ENCODE data around the gene MIEF2. TPM values are rescaled to one million over a fixed set of nuclear protein-coding genes. Genes with fewer than 3 reads are reported as not detected.
"Not testable (repeated sequence)": the region's sequence is repeated elsewhere in the genome, so short reads cannot be mapped to it uniquely, and the experiment has no call there.

MIEF2 gene
- polyA plus RNA-seq, 1 experiment: 5.9 TPM

DNA sequence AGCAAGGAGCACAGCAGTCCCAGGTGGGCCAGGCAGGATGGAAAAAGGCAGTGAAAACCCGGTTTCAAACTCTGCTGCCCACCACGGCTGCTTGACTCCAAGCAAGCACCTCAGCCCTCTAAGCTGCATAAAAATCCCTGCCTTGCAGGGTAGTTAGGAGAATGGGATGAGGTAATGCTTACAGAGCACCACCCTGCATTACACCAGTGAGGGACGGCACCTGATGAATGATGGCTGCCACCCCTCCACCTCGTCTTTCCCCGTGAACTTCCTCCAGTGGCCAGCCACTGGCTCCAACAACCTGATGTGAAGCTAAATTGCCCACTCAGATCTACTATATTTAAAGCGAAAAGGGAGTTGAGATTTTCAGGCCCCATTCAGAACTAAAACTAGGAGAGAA is 21.3 kb downstream of the MIEF2 start:
- no peaks in the 10 kb centered on the region for H3K27me3 ChIP-seq (ENCODE audit: control insufficient read depth, insufficient read depth, low read length)
- CTCF ChIA-PET: no interaction called here
- H3K4me3 ChIP-seq (ENCODE audit: low read depth, low read length): no peak overlapping the region
- DNase-seq (ENCODE audit: low read depth, low spot score): no peak
- POLR2A ChIA-PET: no interaction called here
- TF ChIP-seq, protein P1, sequence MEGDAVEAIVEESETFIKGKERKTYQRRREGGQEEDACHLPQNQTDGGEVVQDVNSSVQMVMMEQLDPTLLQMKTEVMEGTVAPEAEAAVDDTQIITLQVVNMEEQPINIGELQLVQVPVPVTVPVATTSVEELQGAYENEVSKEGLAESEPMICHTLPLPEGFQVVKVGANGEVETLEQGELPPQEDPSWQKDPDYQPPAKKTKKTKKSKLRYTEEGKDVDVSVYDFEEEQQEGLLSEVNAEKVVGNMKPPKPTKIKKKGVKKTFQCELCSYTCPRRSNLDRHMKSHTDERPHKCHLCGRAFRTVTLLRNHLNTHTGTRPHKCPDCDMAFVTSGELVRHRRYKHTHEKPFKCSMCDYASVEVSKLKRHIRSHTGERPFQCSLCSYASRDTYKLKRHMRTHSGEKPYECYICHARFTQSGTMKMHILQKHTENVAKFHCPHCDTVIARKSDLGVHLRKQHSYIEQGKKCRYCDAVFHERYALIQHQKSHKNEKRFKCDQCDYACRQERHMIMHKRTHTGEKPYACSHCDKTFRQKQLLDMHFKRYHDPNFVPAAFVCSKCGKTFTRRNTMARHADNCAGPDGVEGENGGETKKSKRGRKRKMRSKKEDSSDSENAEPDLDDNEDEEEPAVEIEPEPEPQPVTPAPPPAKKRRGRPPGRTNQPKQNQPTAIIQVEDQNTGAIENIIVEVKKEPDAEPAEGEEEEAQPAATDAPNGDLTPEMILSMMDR (IDR thresholded peaks at IDR 0.05; ENCODE audit: low read depth, low read length): no peak
- H3K9me3 ChIP-seq (ENCODE audit: control insufficient read depth, insufficient read depth, low read length): no peaks in the 10 kb centered on the region
- no peak overlapping the region for H3K27ac ChIP-seq (ENCODE audit: low read depth, low read length)

DNA sequence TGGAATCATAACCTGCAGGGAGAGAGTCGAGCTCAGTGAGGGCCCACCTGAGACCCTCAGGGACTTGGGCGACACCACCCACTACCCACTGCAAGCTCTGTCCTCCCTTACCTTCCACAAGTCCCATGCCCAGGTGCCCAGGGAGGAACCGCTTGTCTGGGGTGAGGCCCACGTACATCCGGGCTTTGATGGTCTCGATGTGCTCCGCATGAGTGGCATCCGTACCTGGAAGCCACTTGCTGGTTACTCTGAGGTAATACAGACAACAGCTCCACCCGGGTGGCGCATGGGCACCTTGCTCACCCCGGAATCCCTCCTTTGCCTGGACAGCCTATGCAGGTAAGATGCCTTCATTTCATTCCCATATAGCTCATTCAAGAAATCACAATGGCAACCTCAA is 24.8 kb downstream of the MIEF2 start:
- no peak overlapping the region for H3K27ac ChIP-seq (ENCODE audit: low read depth, low read length)
- TF ChIP-seq, protein P1 (IDR thresholded peaks at IDR 0.05; ENCODE audit: low read depth, low read length): no peak
- ChIA-PET CTCF (no interaction called here), POLR2A (no interaction called here)
- H3K4me3 ChIP-seq (ENCODE audit: low read depth, low read length): no peak overlapping the region
- no peaks in the 10 kb centered on the region for H3K27me3 ChIP-seq (ENCODE audit: control insufficient read depth, insufficient read depth, low read length)
- no peak for DNase-seq (ENCODE audit: low read depth, low spot score)
- no peaks in the 10 kb centered on the region for H3K9me3 ChIP-seq (ENCODE audit: control insufficient read depth, insufficient read depth, low read length)

DNA sequence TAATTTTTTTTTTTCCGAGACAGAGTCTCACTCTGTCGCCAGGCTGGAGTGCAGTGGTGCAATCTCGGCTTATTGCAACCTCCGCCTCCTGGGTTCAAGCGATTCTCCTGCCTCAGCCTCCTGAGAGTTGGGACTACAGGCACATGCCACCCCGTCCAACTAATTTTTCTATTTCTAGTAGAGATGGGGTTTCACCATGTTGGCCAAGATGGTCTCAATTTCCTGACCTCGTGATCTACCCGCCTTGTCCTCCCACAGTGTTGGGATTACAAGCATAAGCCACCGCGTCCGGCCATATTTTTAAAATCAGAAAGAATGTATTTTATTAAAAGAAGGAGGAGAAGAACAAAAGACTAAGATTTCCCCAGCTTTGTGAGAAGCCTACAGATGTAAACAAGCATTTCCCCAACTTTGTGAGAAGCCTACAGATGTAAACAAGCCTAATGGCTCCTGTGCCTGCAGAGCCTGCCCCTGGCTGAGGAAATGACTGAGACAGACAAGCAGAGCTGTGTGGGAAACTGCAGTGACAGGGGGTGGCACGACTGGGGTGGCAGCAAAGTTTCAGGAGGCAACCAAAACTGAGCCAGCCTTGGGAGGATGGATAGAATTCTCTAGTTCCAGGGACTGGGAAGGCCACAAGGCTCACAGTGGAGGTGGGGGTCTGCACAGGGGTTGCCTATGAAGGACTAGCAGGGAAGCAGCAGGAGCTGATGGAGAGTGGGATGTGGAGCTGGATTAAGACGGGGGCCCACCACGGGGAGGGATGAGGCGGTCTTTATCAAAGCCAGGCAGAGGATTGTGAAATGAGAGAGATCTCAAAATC is 31.5 kb downstream of the MIEF2 start:
- TF ChIP-seq, protein P1 (IDR thresholded peaks at IDR 0.05; ENCODE audit: low read depth, low read length): no peak
- Histone ChIP-seq H3K4me3 (ENCODE audit: low read depth, low read length) (no peak overlapping the region), H3K27ac (ENCODE audit: low read depth, low read length) (no peak overlapping the region), H3K9me3 (ENCODE audit: control insufficient read depth, insufficient read depth, low read length) (no peaks in the 10 kb centered on the region), H3K27me3 (ENCODE audit: control insufficient read depth, insufficient read depth, low read length) (no peaks in the 10 kb centered on the region)
- ChIA-PET CTCF (interaction anchor here (0.8 kb wide), 1 partner anchor 28 kb away, joined by 3 read pairs; no protein-coding TSS in a partner anchor), POLR2A (interaction anchor here (0.5 kb wide), 1 partner anchor 9 kb away, joined by 3 read pairs; no protein-coding TSS in a partner anchor)
- DNase-seq (ENCODE audit: low read depth, low spot score): no peak

DNA sequence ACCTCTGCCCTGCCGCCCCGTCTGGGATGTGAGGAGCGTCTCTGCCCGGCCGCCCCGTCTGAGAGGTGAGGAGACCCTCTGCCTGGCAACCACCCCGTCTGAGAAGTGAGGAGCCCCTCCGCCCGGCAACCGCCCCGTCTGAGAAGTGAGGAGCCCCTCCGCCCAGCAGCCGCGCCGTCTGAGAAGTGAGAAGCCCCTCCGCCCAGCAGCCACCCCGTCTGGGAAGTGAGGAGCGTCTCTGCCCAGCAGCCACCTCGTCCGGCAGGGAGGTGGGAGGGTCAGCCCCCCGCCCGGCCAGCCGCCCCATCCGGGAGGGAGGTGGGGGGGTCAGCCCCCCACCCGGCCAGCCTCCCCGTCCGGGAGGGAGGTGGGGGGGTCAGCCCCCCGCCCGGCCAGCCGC is 37.6 kb downstream of the MIEF2 start:
- CTCF ChIA-PET; H3K27ac ChIP-seq (ENCODE audit: low read depth, low read length): not testable (repeated sequence)

DNA sequence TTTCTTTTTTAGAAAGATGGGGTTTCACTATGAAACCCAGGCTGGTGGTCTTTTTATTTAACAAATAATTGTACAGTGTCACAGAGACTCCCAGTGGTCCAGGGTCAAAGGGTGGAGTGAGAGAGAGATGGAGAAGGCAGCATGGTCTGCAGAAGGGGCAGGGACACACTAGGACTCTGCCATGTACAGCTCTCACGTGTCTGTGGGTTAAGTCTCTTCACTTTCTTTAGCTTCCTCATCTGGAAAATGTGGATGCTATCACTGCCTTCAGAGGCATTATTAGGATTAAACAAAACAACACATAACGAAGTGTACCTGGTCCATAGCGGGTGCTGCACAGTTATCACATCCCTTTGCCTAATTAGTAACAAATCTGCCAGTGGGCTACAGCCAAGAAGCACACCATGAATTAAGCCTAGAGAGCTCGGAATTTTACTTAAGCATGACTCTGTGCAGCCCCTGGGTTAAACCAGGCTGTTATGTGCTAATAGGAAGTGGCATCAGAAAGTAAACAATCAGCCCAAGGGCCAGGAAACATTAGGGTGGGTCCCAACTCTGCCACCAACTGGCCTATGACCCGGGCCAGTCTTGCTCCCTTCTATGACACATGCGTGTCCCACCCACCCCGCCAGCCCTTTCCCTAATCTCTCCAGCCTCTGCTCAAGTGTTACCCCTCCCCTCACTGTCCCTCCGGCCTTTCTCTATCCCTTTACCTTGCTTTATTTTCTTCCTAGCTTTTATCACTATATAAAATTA is 40.4 kb downstream of the MIEF2 start:
- no peak overlapping the region for H3K4me3 ChIP-seq (ENCODE audit: low read depth, low read length)
- ChIA-PET POLR2A (interaction anchor here (0.7 kb wide), 1 partner anchor 883 kb away, joined by 7 read pairs; no protein-coding TSS in a partner anchor), CTCF (no interaction called here)
- H3K27me3 ChIP-seq (ENCODE audit: control insufficient read depth, insufficient read depth, low read length): no peaks in the 10 kb centered on the region
- no peaks in the 10 kb centered on the region for H3K9me3 ChIP-seq (ENCODE audit: control insufficient read depth, insufficient read depth, low read length)
- no peak overlapping the region for H3K27ac ChIP-seq (ENCODE audit: low read depth, low read length)
- TF ChIP-seq, protein P1 (IDR thresholded peaks at IDR 0.05; ENCODE audit: low read depth, low read length): no peak
- no peak for DNase-seq (ENCODE audit: low read depth, low spot score)

More for the DNA sequence above, 37.6 kb downstream of the MIEF2 start:
- H3K4me3 ChIP-seq (ENCODE audit: low read depth, low read length); POLR2A ChIA-PET; H3K27me3 ChIP-seq (ENCODE audit: control insufficient read depth, insufficient read depth, low read length); DNase-seq (ENCODE audit: low read depth, low spot score); H3K9me3 ChIP-seq (ENCODE audit: control insufficient read depth, insufficient read depth, low read length): not testable (repeated sequence)

DNA sequence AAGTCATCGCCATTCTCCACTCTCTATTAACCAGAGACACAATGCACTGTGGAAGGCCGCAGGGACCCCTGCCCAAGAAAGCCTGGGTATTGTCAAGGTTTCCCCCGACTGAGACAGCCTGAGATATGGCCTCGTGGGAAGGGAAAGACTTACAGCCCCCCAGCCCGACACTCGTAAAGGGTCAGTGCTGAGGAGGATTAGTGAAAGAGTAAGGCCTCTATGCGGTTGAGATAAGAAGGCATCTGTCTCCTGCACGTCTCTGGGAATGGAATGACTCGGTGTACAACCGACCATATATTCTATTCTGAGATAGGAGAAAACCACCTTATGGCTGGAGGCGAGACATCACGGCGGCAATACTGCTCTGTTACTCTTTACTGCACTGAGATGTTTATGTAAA is 42.7 kb downstream of the MIEF2 start:
- CTCF ChIA-PET; DNase-seq (ENCODE audit: low read depth, low spot score); H3K9me3 ChIP-seq (ENCODE audit: control insufficient read depth, insufficient read depth, low read length); H3K27me3 ChIP-seq (ENCODE audit: control insufficient read depth, insufficient read depth, low read length); H3K4me3 ChIP-seq (ENCODE audit: low read depth, low read length); POLR2A ChIA-PET; H3K27ac ChIP-seq (ENCODE audit: low read depth, low read length): not testable (repeated sequence)

Measured in AG04450 (cell line).